HL-60 (cell line): ENCODE results near the gene OS9.
"Not testable (repeated sequence)": the region's sequence is repeated elsewhere in the genome, so short reads cannot be mapped to it uniquely, and the experiment has no call there.

Source experiments
- CTCF ChIP-seq: IDR thresholded peaks from one replicate; pipeline ENCODE4 v1.5.1; 2011; ENCODE audit warnings: low read length, control low read depth, inconsistent platforms; ENCODE audit not compliant: insufficient read depth
- REST ChIP-seq: IDR thresholded peaks from 2 replicates; pipeline ENCODE4 v1.6.1; 2012; ENCODE audit warnings: low read depth; ENCODE audit not compliant: insufficient replicate concordance

DNA sequence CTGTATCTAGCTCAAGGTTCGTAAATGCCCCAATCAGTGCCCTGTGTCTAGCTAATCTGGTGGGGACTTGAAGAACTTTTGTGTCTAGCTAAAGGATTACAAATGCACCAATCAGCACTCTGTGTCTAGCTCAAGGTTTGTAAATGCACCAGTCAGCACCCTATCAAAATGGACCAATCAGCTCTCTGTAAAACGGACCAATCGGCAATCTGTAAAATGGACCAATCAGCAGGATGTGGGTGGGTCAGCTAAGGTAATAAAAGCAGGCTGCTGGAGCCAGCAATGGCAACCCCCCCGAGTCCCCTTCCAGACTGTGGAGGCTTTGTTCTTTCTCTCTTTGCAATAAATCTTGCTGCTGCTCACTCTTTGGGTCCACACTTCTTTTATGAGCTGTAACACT, 37.5 kb upstream of the OS9 start:
- not testable (repeated sequence) for TF ChIP-seq CTCF, REST
